ENCODE results near the gene SLC38A10.

The SLC38A10 gene

GRCh38 chr17:81249223-81250040, 45.7 kb downstream of the SLC38A10 start:
- Mint-ChIP-seq H3K27me3 (no peaks in the 10 kb centered on the region), H3K4me1 (ENCODE audit: low read depth) (peaks cover 10% of the 10 kb centered on the region), H3K9me3 (no peaks in the 10 kb centered on the region), H3K4me3 (no peak overlapping the region), H3K36me3 (ENCODE audit: low read depth) (peaks cover 98% of the 10 kb centered on the region), H3K27ac (no peak overlapping the region)
- intact Hi-C loops (cut with micrococcal nuclease): no loop called here

GRCh38 chr17:81248649-81249048, 46.5 kb downstream of the SLC38A10 start:
- Mint-ChIP-seq H3K4me1 (ENCODE audit: low read depth) (peaks cover 5% of the 10 kb centered on the region), H3K27ac (no peak overlapping the region), H3K27me3 (no peaks in the 10 kb centered on the region), H3K4me3 (no peak overlapping the region), H3K36me3 (ENCODE audit: low read depth) (peaks cover 96% of the 10 kb centered on the region), H3K9me3 (no peaks in the 10 kb centered on the region)
- intact Hi-C loops (cut with micrococcal nuclease): no loop called here

GRCh38 chr17:81247339-81247990, 47.6 kb downstream of the SLC38A10 start:
- H3K4me1 Mint-ChIP-seq (ENCODE audit: low read depth): peaks cover under 1% of the 10 kb centered on the region
- peaks cover 92% of the 10 kb centered on the region for H3K36me3 Mint-ChIP-seq (ENCODE audit: low read depth)
- H3K9me3 Mint-ChIP-seq: no peaks in the 10 kb centered on the region
- intact Hi-C loops (cut with micrococcal nuclease): no loop called here
- no peaks in the 10 kb centered on the region for H3K27me3 Mint-ChIP-seq
- H3K27ac Mint-ChIP-seq: no peak overlapping the region
- H3K4me3 Mint-ChIP-seq: no peak overlapping the region

DNA sequence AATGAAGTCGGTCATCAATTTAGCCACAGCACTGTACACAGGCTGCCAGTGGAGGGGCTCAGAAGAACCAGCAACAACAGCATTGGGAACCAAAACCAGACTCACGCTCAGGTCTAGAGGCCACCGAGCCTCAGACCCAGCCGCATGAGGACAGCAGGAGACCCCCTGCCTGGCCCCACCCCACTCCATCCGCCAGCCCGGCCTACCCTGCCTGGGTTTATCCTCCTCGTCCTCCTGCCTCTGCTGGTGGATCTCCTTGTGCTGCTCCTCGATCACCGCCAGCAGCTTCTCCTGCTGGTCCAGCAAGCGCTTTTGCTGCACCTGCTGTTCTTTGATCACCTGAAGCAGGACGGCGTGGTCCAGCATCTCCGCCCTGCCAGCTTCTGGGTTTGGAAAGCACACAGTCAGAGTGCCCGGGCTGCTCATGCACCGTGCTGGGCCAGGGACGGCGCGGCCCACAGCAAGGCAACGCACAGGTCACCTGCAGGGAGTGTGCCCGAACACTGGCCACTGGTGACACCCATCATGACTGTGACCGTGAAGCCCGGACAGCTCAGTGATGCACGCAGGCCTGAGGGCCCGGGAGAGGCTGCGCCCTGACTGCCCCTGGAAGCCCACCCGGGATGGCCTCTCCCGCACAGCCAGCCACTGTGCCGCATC, 48.3 kb downstream of the SLC38A10 start:
- no peaks in the 10 kb centered on the region for H3K27me3 Mint-ChIP-seq

GRCh38 chr17:81246343-81246670, 48.8 kb downstream of the SLC38A10 start:
- intact Hi-C loops (cut with micrococcal nuclease): no loop called here
- Mint-ChIP-seq H3K27ac (no peak overlapping the region), H3K27me3 (no peaks in the 10 kb centered on the region), H3K36me3 (ENCODE audit: low read depth) (peaks cover 92% of the 10 kb centered on the region), H3K9me3 (no peaks in the 10 kb centered on the region), H3K4me3 (no peak overlapping the region), H3K4me1 (ENCODE audit: low read depth) (peaks cover 12% of the 10 kb centered on the region)

More for the DNA sequence above, 48.3 kb downstream of the SLC38A10 start:
- Mint-ChIP-seq H3K27ac (no peak overlapping the region), H3K4me3 (no peak overlapping the region), H3K36me3 (ENCODE audit: low read depth) (peaks cover 92% of the 10 kb centered on the region), H3K9me3 (no peaks in the 10 kb centered on the region), H3K4me1 (ENCODE audit: low read depth) (peaks cover 7% of the 10 kb centered on the region)
- intact Hi-C loops (cut with micrococcal nuclease): no loop called here

DNA sequence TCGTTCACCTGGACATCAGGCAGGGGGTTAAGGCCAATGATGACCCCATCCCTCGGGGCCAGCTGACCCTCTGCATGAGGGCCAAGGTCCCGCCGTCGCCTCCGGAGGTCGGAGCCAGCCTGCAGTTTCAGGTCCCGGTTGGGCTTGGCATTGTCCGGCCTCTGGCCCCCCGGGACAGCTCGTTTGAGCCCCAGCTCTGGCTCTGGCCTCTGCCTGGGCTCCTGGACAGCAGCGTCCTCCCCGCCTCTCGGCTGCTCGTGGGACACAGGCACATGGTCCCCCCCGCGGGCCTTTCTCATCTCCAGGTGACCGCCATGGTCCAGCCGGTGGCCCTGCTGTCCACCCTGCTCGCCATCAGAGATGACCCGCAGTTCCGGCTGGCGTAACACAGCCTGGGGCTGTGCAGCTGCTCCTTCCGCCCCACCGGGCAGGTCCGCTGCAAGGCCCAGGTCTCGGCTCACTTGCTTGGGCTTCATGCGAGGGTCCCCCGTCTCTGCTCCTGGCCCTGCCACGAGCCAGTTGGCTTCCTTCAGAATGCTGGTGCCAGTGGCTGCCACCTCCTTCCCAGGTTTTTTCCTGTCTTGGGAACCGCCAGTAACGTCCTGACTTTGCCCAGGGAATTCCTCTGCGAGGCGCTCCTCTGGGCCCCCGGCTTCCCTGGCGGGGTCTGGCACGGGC, 49.3 kb downstream of the SLC38A10 start:
- Mint-ChIP-seq H3K9me3 (no peaks in the 10 kb centered on the region), H3K36me3 (ENCODE audit: low read depth) (peaks cover 92% of the 10 kb centered on the region)

GRCh38 chr17:81245024-81245664, 50.0 kb downstream of the SLC38A10 start:
- H3K9me3 Mint-ChIP-seq: no peaks in the 10 kb centered on the region
- H3K27ac Mint-ChIP-seq: no peak overlapping the region
- intact Hi-C loops (cut with micrococcal nuclease): no loop called here
- peaks cover 24% of the 10 kb centered on the region for H3K4me1 Mint-ChIP-seq (ENCODE audit: low read depth)
- no peak overlapping the region for H3K4me3 Mint-ChIP-seq
- H3K36me3 Mint-ChIP-seq (ENCODE audit: low read depth): peaks cover 87% of the 10 kb centered on the region
- no peaks in the 10 kb centered on the region for H3K27me3 Mint-ChIP-seq

More for the DNA sequence above, 49.3 kb downstream of the SLC38A10 start:
- H3K4me1 Mint-ChIP-seq (ENCODE audit: low read depth): peaks cover 17% of the 10 kb centered on the region
- no peak overlapping the region for H3K4me3 Mint-ChIP-seq
- intact Hi-C loops (cut with micrococcal nuclease): no loop called here
- no peak overlapping the region for H3K27ac Mint-ChIP-seq
- no peaks in the 10 kb centered on the region for H3K27me3 Mint-ChIP-seq

DNA sequence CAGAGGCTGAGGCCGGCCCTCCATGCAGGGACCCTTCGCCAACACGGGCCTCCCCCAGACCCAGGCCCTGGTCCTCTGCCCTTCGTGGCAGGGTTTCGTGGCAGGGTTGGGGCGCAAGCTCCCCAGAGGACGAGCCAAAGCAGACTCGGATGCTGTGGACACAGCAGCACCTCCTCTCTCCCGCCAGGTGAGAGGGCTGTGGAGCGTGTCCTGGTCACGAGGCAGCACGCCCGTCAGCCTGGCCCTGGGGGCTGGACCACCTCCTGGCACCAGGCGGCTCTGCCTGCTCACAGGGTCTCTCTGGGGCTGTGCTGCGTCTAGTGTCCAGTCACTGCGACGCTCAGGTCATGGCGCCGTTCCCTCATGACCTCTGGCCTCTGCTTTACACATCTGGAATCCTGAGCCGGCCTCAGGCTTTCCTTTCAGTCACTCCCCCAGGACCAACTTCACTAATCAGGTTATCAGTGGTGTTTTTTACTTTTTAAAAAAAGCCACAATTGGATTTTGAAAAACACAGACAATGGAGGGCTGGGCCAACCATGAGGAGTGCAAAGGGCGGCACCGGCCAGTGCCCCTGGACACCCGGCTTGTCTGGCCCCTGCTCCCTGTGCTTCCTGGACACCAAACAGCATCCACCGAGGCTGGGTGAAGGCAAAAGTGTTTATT, 50.6 kb downstream of the SLC38A10 start:
- no peak overlapping the region for H3K27ac Mint-ChIP-seq
- no peak overlapping the region for H3K4me3 Mint-ChIP-seq
- H3K36me3 Mint-ChIP-seq (ENCODE audit: low read depth): peaks cover 87% of the 10 kb centered on the region
- no peaks in the 10 kb centered on the region for H3K27me3 Mint-ChIP-seq
- H3K4me1 Mint-ChIP-seq (ENCODE audit: low read depth): peaks cover 28% of the 10 kb centered on the region
- intact Hi-C loops (cut with micrococcal nuclease): no loop called here
- H3K9me3 Mint-ChIP-seq: no peaks in the 10 kb centered on the region

DNA sequence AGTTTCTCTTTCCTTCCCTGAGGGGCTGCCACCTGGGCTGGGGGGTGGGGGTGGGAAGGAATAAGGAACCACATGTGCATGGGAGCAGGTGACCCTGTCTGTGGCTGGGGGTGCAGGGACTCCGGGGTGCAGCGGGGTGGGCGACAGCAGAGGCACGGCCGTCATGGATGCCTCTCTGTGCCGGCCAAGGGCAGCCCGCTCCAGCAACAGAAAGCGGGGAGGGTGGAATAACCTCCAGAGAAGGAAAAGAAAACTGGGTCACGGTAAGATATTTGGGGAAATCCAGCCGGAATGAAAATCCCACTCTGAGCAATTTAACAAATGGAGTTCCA, 51.8 kb downstream of the SLC38A10 start:
- Mint-ChIP-seq H3K27ac (no peak overlapping the region), H3K27me3 (no peaks in the 10 kb centered on the region), H3K4me3 (no peak overlapping the region), H3K36me3 (ENCODE audit: low read depth) (peaks cover 77% of the 10 kb centered on the region), H3K9me3 (no peaks in the 10 kb centered on the region), H3K4me1 (ENCODE audit: low read depth) (peaks cover 28% of the 10 kb centered on the region)
- intact Hi-C loops (cut with micrococcal nuclease): no loop called here

DNA sequence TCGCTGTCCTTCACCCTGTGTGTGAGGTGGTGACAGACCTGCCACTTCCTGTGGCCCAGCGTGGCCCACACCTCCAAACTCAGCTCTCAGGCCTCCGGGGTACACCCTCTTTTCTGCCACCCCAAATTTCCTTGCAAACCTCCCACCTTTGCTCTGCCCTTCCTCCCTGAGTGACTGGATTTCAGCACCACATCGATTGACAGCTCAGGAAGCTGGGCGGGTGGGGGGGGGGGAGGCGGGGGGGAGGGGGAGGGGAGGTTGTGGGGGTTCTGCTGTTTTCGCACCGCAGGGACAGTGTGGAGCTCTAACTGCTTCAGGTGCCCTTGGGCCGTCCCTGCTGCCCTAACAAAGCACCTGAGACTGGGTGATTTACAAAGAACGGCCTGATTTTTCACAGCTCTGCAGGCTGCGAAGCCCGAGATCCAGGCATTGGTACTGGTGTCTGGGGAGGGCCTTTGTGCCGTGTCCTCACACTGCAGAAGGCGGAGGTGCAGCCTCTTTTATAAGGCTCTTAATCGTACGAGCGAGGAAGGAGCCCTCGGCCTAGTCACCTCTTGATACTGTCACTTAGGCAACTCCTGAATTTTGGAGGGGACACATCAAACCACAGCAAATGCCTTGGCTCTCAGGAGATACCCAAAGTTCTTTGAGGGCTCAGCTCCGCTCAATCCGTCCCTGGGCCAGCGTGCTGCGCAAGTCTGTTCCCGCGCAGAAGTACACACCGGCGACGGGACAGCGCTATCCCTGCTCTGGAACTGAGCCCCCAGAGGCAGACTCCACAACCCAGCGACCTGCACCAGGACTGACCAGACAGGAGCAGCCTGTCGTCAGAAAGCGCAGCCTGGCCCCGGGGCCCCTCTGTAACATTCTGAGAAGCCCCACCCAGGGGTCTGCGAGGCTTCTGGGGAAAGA, 52.4 kb downstream of the SLC38A10 start:
- peaks cover 71% of the 10 kb centered on the region for H3K36me3 Mint-ChIP-seq (ENCODE audit: low read depth)
- H3K4me1 Mint-ChIP-seq (ENCODE audit: low read depth): peaks cover 33% of the 10 kb centered on the region
- no peaks in the 10 kb centered on the region for H3K9me3 Mint-ChIP-seq
- no peak overlapping the region for H3K4me3 Mint-ChIP-seq
- peak overlapping the region; percentile 21 for H3K27ac Mint-ChIP-seq
- H3K27me3 Mint-ChIP-seq: no peaks in the 10 kb centered on the region
- intact Hi-C loops (cut with micrococcal nuclease): no loop called here

DNA sequence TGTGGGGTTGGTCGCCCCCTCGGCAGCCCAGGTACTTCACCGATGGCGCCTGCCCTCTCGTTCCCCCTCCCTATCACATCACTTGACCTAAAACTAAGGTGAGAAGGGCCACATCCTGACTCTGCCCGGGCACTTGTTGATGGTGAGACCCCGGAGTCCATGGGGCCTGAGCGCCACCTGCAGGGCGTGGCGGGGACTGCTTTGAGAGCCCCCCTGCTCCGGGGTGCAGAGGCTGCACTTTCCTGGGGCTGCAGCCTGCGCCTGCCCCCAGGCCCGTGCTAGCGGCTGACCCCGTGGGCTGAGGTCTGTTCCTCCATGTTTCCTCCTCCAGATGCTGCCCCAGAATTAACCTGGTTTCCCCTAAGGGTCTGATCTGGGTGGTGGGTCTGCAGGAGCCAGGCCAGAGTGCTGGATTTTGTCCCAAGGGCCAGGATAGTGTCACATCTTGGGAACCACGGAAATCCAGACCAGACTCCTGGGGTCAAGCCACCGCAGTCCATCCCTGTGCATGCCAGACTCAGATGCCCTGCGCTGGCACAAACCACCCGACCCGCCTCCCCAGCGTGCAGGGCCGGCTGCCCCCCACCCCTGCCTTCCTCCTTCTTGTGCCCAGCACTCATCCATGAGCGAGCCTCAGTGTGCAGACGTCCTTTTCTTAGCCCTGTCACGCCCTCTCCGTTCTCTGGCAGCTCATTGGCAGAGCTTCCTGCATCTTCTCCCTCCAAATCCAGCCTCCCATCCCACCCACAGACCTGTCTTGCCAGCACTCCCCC, 53.3 kb downstream of the SLC38A10 start:
- Mint-ChIP-seq H3K36me3 (ENCODE audit: low read depth) (peaks cover 69% of the 10 kb centered on the region), H3K27me3 (no peaks in the 10 kb centered on the region), H3K9me3 (no peaks in the 10 kb centered on the region), H3K27ac (peak overlapping the region; percentile 21), H3K4me1 (ENCODE audit: low read depth) (peaks cover 42% of the 10 kb centered on the region), H3K4me3 (no peak overlapping the region)
- intact Hi-C loops (cut with micrococcal nuclease): loop anchor here (1.0 kb wide), 1 partner anchor 100 kb away; no protein-coding TSS in a partner anchor

GRCh38 chr17:81241203-81241602, 53.9 kb downstream of the SLC38A10 start:
- no peak overlapping the region for H3K4me3 Mint-ChIP-seq
- intact Hi-C loops (cut with micrococcal nuclease): loop anchor here (1.0 kb wide), 1 partner anchor 99 kb away; no protein-coding TSS in a partner anchor
- H3K4me1 Mint-ChIP-seq (ENCODE audit: low read depth): peaks cover 48% of the 10 kb centered on the region

More at GRCh38 chr17:81241203-81241602, 53.9 kb downstream of the SLC38A10 start:
- H3K36me3 Mint-ChIP-seq (ENCODE audit: low read depth): peaks cover 69% of the 10 kb centered on the region
- no peaks in the 10 kb centered on the region for H3K9me3 Mint-ChIP-seq
- H3K27ac Mint-ChIP-seq: no peak overlapping the region
- no peaks in the 10 kb centered on the region for H3K27me3 Mint-ChIP-seq

All from dendritic cell treated with granulocyte-macrophage colony-stimulating factor and Interleukin-4, amounts not matched to agents 40 ng/mL and 50 ng/mL, for 4 days (primary cell).